Activated naive CD4-positive, alpha-beta T cell treated with anti-CD3 and anti-CD28 coated beads for 36 hours (primary cell): ENCODE data around the gene MAGEA10. TPM values are rescaled to one million over a fixed set of nuclear protein-coding genes. Genes with fewer than 3 reads are reported as not detected.
"Not testable (repeated sequence)": the region's sequence is repeated elsewhere in the genome, so short reads cannot be mapped to it uniquely, and the experiment has no call there.

ENCODE experiments used
- CTCF ChIA-PET: fragments of 350-600 bp; sonication (Branson Sonifier 250); formaldehyde crosslinking; loops from one replicate; lab custom pipeline; 2021; ENCODE audit warnings: antibody characterized with exemption; lab: Charles Lee
- DNase-seq: peaks from one replicate; pipeline ENCODE4 v3.0.0-alpha.2; 2020
- H3K27ac Mint-ChIP-seq: one replicate; pipeline ENCODE4 v1.8.0; 2021; ENCODE audit warnings: mild to moderate bottlenecking, mixed read lengths
- H3K27me3 Mint-ChIP-seq: one replicate; pipeline ENCODE4 v1.8.0; 2021; ENCODE audit warnings: low read depth, mixed read lengths
- H3K36me3 Mint-ChIP-seq: one replicate; pipeline ENCODE4 v1.8.0; 2021; ENCODE audit warnings: low read depth, mixed read lengths
- H3K4me1 Mint-ChIP-seq: one replicate; pipeline ENCODE4 v1.8.0; 2021; ENCODE audit warnings: low read depth, mixed read lengths
- H3K4me3 Mint-ChIP-seq: one replicate; pipeline ENCODE4 v1.8.0; 2021; ENCODE audit warnings: mild to moderate bottlenecking, moderate library complexity, mixed read lengths
- H3K9me3 Mint-ChIP-seq: one replicate; pipeline ENCODE4 v1.8.0; 2021; ENCODE audit warnings: mixed read lengths
- intact Hi-C: fragments of 100-400 bp; cut with micrococcal nuclease; formaldehyde crosslinking; loops from one replicate; pipeline ENCODE4 v1.15.1; 2023
- total RNA-seq, 2 experiments: library from RNA; stranded (reverse); gene quantifications; one replicate each; pipeline ENCODE4 v1.2.3, GENCODE V29; 2021

Gene MAGEA10
- total RNA-seq, 2 experiments from 2014 or later: not detected

- no peaks in the 10 kb centered on the region for H3K36me3 Mint-ChIP-seq
- CTCF ChIA-PET: no interaction called here
- H3K9me3 Mint-ChIP-seq: no peaks in the 10 kb centered on the region
Observed at GRCh38 chrX:152137771-152138387, 498 bp downstream of the MAGEA10 start.

GRCh38 chrX:152136312-152136711 is 2.1 kb downstream of the MAGEA10 start:
- H3K9me3 Mint-ChIP-seq: no peaks in the 10 kb centered on the region
- CTCF ChIA-PET: no interaction called here
- no peak overlapping the region for H3K4me3 Mint-ChIP-seq
- intact Hi-C loops: no loop called here
- no peaks in the 10 kb centered on the region for H3K36me3 Mint-ChIP-seq
- H3K27ac Mint-ChIP-seq: no peak overlapping the region
- no peak for DNase-seq
- H3K27me3 Mint-ChIP-seq: no peaks in the 10 kb centered on the region
- H3K4me1 Mint-ChIP-seq: no peaks in the 10 kb centered on the region

More at GRCh38 chrX:152137771-152138387, 498 bp downstream of the MAGEA10 start:
- Mint-ChIP-seq H3K27ac (no peak overlapping the region), H3K27me3 (no peaks in the 10 kb centered on the region), H3K4me3 (no peak overlapping the region), H3K4me1 (no peaks in the 10 kb centered on the region)
- no peak for DNase-seq
- intact Hi-C loops: no loop called here

GRCh38 chrX:152131525-152131924 is 6.9 kb downstream of the MAGEA10 start:
- no peaks in the 10 kb centered on the region for H3K4me1 Mint-ChIP-seq
- H3K36me3 Mint-ChIP-seq: no peaks in the 10 kb centered on the region
- H3K27ac Mint-ChIP-seq: no peak overlapping the region
- H3K9me3 Mint-ChIP-seq: no peaks in the 10 kb centered on the region
- CTCF ChIA-PET: no interaction called here
- DNase-seq: no peak
- intact Hi-C loops: no loop called here
- H3K27me3 Mint-ChIP-seq: no peaks in the 10 kb centered on the region
- no peak overlapping the region for H3K4me3 Mint-ChIP-seq

GRCh38 chrX:152129069-152129844 is 9.1 kb downstream of the MAGEA10 start:
- DNase-seq, H3K9me3 Mint-ChIP-seq, H3K27me3 Mint-ChIP-seq, H3K27ac Mint-ChIP-seq, intact Hi-C loops, H3K4me1 Mint-ChIP-seq, H3K36me3 Mint-ChIP-seq, H3K4me3 Mint-ChIP-seq, CTCF ChIA-PET: not testable (repeated sequence)

- Mint-ChIP-seq H3K36me3 (no peaks in the 10 kb centered on the region), H3K4me3 (no peak overlapping the region), H3K27ac (no peak overlapping the region), H3K4me1 (no peaks in the 10 kb centered on the region), H3K27me3 (no peaks in the 10 kb centered on the region), H3K9me3 (no peaks in the 10 kb centered on the region)
- CTCF ChIA-PET: no interaction called here
- intact Hi-C loops: no loop called here
- no peak for DNase-seq
Observed at GRCh38 chrX:152117305-152117704, 21.1 kb downstream of the MAGEA10 start.

GRCh38 chrX:152108527-152108926 is 29.9 kb downstream of the MAGEA10 start:
- Mint-ChIP-seq H3K36me3 (no peaks in the 10 kb centered on the region), H3K9me3 (no peaks in the 10 kb centered on the region), H3K27me3 (no peaks in the 10 kb centered on the region), H3K4me1 (no peaks in the 10 kb centered on the region), H3K27ac (no peak overlapping the region), H3K4me3 (no peak overlapping the region)
- intact Hi-C loops: no loop called here
- no peak for DNase-seq
- CTCF ChIA-PET: no interaction called here

GRCh38 chrX:152103866-152104265 is 34.5 kb downstream of the MAGEA10 start:
- CTCF ChIA-PET: no interaction called here
- Mint-ChIP-seq H3K27ac (no peak overlapping the region), H3K36me3 (no peaks in the 10 kb centered on the region), H3K4me1 (no peaks in the 10 kb centered on the region), H3K27me3 (no peaks in the 10 kb centered on the region), H3K9me3 (peaks cover 3% of the 10 kb centered on the region), H3K4me3 (no peak overlapping the region)
- intact Hi-C loops: no loop called here
- DNase-seq: no peak

- no peaks in the 10 kb centered on the region for H3K4me1 Mint-ChIP-seq
- H3K27ac Mint-ChIP-seq: no peak overlapping the region
- peaks cover 2% of the 10 kb centered on the region for H3K9me3 Mint-ChIP-seq
- intact Hi-C loops: no loop called here
- no peak overlapping the region for H3K4me3 Mint-ChIP-seq
- no peaks in the 10 kb centered on the region for H3K36me3 Mint-ChIP-seq
- CTCF ChIA-PET: no interaction called here
- no peaks in the 10 kb centered on the region for H3K27me3 Mint-ChIP-seq
- no peak for DNase-seq
Observed at GRCh38 chrX:152086141-152086540, 52.2 kb downstream of the MAGEA10 start.

Other genes starting within 250 kb of the MAGEA10 start
- not detected for gene MAGEA4, start 225.7 kb downstream of the MAGEA10 start, total RNA-seq
- not detected for gene GABRE, start 163.9 kb downstream of the MAGEA10 start, total RNA-seq